Sigmoid colon (tissue), 4 donors: ENCODE data around the gene DIP2C.

Source experiments
- EP300 ChIP-seq, 4 donors: sonication (generic); formaldehyde crosslinking; IDR thresholded peaks; one replicate each; pipeline ENCODE4 v1.6.1; 2017; ENCODE audit warnings: antibody characterized with exemption in 4 of 4
- POLR2A ChIP-seq, 2 donors: fragments of 450-650 bp; IDR thresholded peaks; one replicate each; pipeline ENCODE4 v1.6.1; 2016; ENCODE audit warnings: antibody characterized with exemption in 2 of 2, mild to moderate bottlenecking in 2 of 2, moderate library complexity in 2 of 2
- POLR2AphosphoS5 ChIP-seq, 4 donors: sonication (generic); formaldehyde crosslinking; IDR thresholded peaks; one replicate each; pipeline ENCODE4 v1.6.1; 2017; ENCODE audit warnings: antibody characterized with exemption in 4 of 4
- TF ChIP-seq, protein P1 (sequence below), 4 experiments: fragments of 450-650 bp in 3 of 4; fragments of 200-600 bp in 1 of 4; IDR thresholded peaks; one replicate each; pipeline ENCODE4 v1.5.1; 2016 to 2019; ENCODE audit warnings: antibody characterized with exemption in 4 of 4, mild to moderate bottlenecking in 3 of 4, moderate library complexity in 2 of 4

DNA sequence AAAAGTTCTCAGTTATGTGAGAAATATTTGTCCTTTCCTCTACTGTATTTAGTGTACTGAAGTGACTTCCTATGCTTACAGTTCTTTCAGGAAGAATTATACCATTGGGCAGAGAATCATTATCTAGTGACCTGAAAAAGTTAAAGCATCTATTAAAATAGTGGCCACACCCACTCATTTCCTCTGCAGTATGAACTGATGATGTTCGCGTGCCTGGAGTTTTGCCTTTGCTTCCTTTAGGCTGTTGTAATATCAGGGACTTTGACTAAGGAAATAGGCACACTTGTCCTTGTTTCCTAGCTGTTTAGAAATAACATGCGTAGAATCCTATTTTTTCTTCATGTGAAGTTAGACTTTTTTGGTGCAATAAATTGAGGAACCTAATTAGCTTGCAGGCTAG, 453.6 kb downstream of the DIP2C start:
- TF ChIP-seq, protein P1, sequence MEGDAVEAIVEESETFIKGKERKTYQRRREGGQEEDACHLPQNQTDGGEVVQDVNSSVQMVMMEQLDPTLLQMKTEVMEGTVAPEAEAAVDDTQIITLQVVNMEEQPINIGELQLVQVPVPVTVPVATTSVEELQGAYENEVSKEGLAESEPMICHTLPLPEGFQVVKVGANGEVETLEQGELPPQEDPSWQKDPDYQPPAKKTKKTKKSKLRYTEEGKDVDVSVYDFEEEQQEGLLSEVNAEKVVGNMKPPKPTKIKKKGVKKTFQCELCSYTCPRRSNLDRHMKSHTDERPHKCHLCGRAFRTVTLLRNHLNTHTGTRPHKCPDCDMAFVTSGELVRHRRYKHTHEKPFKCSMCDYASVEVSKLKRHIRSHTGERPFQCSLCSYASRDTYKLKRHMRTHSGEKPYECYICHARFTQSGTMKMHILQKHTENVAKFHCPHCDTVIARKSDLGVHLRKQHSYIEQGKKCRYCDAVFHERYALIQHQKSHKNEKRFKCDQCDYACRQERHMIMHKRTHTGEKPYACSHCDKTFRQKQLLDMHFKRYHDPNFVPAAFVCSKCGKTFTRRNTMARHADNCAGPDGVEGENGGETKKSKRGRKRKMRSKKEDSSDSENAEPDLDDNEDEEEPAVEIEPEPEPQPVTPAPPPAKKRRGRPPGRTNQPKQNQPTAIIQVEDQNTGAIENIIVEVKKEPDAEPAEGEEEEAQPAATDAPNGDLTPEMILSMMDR (IDR thresholded peaks at IDR 0.05): no peak
- no peak for TF ChIP-seq POLR2A (IDR thresholded peaks at IDR 0.05)
- TF ChIP-seq EP300 (IDR thresholded peaks at IDR 0.05): no peak
- no peak for TF ChIP-seq POLR2AphosphoS5 (IDR thresholded peaks at IDR 0.05)
